COR-L47 (cell line): Measurements from ENCODE around the gene ATF2.
"Not testable (repeated sequence)": the region's sequence is repeated elsewhere in the genome, so short reads cannot be mapped to it uniquely, and the experiment has no call there.

Experiments used
- DNase-seq: peaks from one replicate; lab custom pipeline; 2025; lab: John Stamatoyannopoulos, UW

The ATF2 gene

GRCh38 chr2:175166216-175166824, 1.7 kb downstream of the ATF2 start:
- no peak for DNase-seq

- no peak for DNase-seq
Measured at GRCh38 chr2:175164235-175164634, 3.8 kb downstream of the ATF2 start.

GRCh38 chr2:175158894-175159293, 9.1 kb downstream of the ATF2 start:
- DNase-seq, result no peak

GRCh38 chr2:175156534-175156933, 11.5 kb downstream of the ATF2 start:
- no peak for DNase-seq

- no peak for DNase-seq
Measured at GRCh38 chr2:175154661-175155082, 13.3 kb downstream of the ATF2 start.

GRCh38 chr2:175152242-175152641, 15.8 kb downstream of the ATF2 start:
- no peak for DNase-seq

GRCh38 chr2:175151791-175152190, 16.2 kb downstream of the ATF2 start:
- DNase-seq, result no peak

GRCh38 chr2:175147186-175147585, 20.8 kb downstream of the ATF2 start:
- DNase-seq, result no peak

- no peak for DNase-seq
Measured at GRCh38 chr2:175143678-175144077, 24.3 kb downstream of the ATF2 start.

- no peak for DNase-seq
Measured at GRCh38 chr2:175143191-175143590, 24.8 kb downstream of the ATF2 start.

GRCh38 chr2:175140332-175140731, 27.7 kb downstream of the ATF2 start:
- DNase-seq, result no peak

- DNase-seq, result no peak
Measured at GRCh38 chr2:175137793-175138192, 30.2 kb downstream of the ATF2 start.

- no peak for DNase-seq
Measured at GRCh38 chr2:175136334-175137215, 31.4 kb downstream of the ATF2 start.

- no peak for DNase-seq
Measured at GRCh38 chr2:175135862-175136261, 32.1 kb downstream of the ATF2 start.

- no peak for DNase-seq
Measured at GRCh38 chr2:175135177-175135576, 32.8 kb downstream of the ATF2 start.

GRCh38 chr2:175131252-175131651, 36.8 kb downstream of the ATF2 start:
- no peak for DNase-seq

- no peak for DNase-seq
Measured at GRCh38 chr2:175126661-175127060, 41.3 kb downstream of the ATF2 start.

- DNase-seq, result no peak
Measured at GRCh38 chr2:175123254-175123653, 44.7 kb downstream of the ATF2 start.

- DNase-seq, result peak; percentile 4
Measured at GRCh38 chr2:175111200-175111657, 56.8 kb downstream of the ATF2 start.

- DNase-seq, result not testable (repeated sequence)
Measured at GRCh38 chr2:175108091-175108490, 59.9 kb downstream of the ATF2 start.

- no peak for DNase-seq
Measured at GRCh38 chr2:175107146-175107545, 60.9 kb downstream of the ATF2 start.

GRCh38 chr2:175103191-175103590, 64.8 kb downstream of the ATF2 start:
- DNase-seq, result no peak

GRCh38 chr2:175101514-175101913, 66.5 kb downstream of the ATF2 start:
- DNase-seq, result no peak
